Smooth muscle cell (in vitro differentiated cells): ENCODE measurements around the gene GALNT17. TPM values are rescaled to one million over a fixed set of nuclear protein-coding genes. Genes with fewer than 3 reads are reported as not detected.

Source experiments
- DNase-seq: peaks from one replicate; lab custom pipeline; 2025; ENCODE audit not compliant: unreplicated experiment; lab: John Stamatoyannopoulos, UW
- H2AFZ ChIP-seq: fragments of 200-600 bp; sonication (generic); 2 replicates; pipeline ENCODE4 v1.6.0; 2016; ENCODE audit warnings: antibody characterized with exemption, low read depth, mild to moderate bottlenecking
- H3F3A ChIP-seq: fragments of 200-600 bp; sonication (generic); 2 replicates; pipeline ENCODE4 v1.6.0; 2017; ENCODE audit warnings: antibody characterized with exemption, low read depth
- H3K27ac ChIP-seq: fragments of 200-600 bp; sonication (generic); 2 replicates; pipeline ENCODE4 v1.5.1; 2016; ENCODE audit warnings: low read depth, mild to moderate bottlenecking
- H3K27me3 ChIP-seq: fragments of 200-600 bp; sonication (generic); 2 replicates; pipeline ENCODE4 v1.6.1; 2016; ENCODE audit warnings: low read depth, mild to moderate bottlenecking
- H3K36me3 ChIP-seq: fragments of 200-600 bp; sonication (generic); 2 replicates; pipeline ENCODE4 v1.5.1; 2016; ENCODE audit warnings: low read depth
- H3K4me1 ChIP-seq: fragments of 200-600 bp; sonication (generic); 2 replicates; pipeline ENCODE4 v1.5.1; 2016; ENCODE audit warnings: low read depth
- H3K4me2 ChIP-seq: fragments of 200-600 bp; sonication (generic); 2 replicates; pipeline ENCODE4 v1.6.0; 2016; ENCODE audit warnings: mild to moderate bottlenecking
- H3K4me3 ChIP-seq: fragments of 200-600 bp; sonication (generic); 2 replicates; pipeline ENCODE4 v1.5.1; 2016; ENCODE audit warnings: mild to moderate bottlenecking
- H3K79me2 ChIP-seq: fragments of 200-600 bp; sonication (generic); 2 replicates; pipeline ENCODE4 v1.6.0; 2016; ENCODE audit warnings: low read depth, mild to moderate bottlenecking
- H3K9ac ChIP-seq: fragments of 200-600 bp; sonication (generic); 2 replicates; pipeline ENCODE4 v1.6.0; 2016; ENCODE audit warnings: low read depth
- H3K9me3 ChIP-seq: fragments of 200-600 bp; sonication (generic); replicated peaks from 2 replicates; pipeline ENCODE4 v1.5.1; 2016; ENCODE audit warnings: low read depth
- H4K20me1 ChIP-seq: fragments of 200-600 bp; sonication (generic); 2 replicates; pipeline ENCODE4 v1.6.0; 2016; ENCODE audit warnings: low read depth
- CTCF ChIP-seq: fragments of 200-600 bp; sonication (generic); IDR thresholded peaks from 2 replicates; pipeline ENCODE4 v1.5.1; 2017; ENCODE audit warnings: borderline replicate concordance, mild to moderate bottlenecking, antibody characterized with exemption; ENCODE audit not compliant: insufficient read depth, poor library complexity, severe bottlenecking
- WGBS: methylation state at CpG from one replicate; pipeline ENCODE4 v1.1.7; 2016; ENCODE audit warnings: low lambda C conversion rate; 5-methylcytosine and 5-hydroxymethylcytosine counted together
- polyA plus RNA-seq: library from polyadenylated mRNA; unstranded; fragments of >200 nt; fragmentation: Nextera tagmentation; extraction: Ambion mirVana; gene quantifications from 2 replicates; pipeline ENCODE4 v1.2.1, GENCODE V29; 2016
- total RNA-seq: library from RNA; depleted of rRNA; stranded (reverse); fragments of >200 nt; gene quantifications from 2 replicates; pipeline ENCODE4 v1.2.3, GENCODE V29; 2014

GALNT17 gene
- total and polyA plus RNA-seq, 2 experiments from 2014 or later = 0.38 to 0.45 TPM

GRCh38 chr7:71454981-71455380 is 323.0 kb downstream of the GALNT17 start:
- no peak for DNase-seq
- H3K4me1 ChIP-seq = peaks cover 16% of the 10 kb centered on the region
- no peaks in the 10 kb centered on the region for H3F3A ChIP-seq
- no peak overlapping the region for H2AFZ ChIP-seq
- H3K79me2 ChIP-seq = no peaks in the 10 kb centered on the region
- H3K27me3 ChIP-seq = no peaks in the 10 kb centered on the region
- H3K9ac ChIP-seq = no peak overlapping the region
- H3K9me3 ChIP-seq = no peaks in the 10 kb centered on the region
- H3K27ac ChIP-seq = no peak overlapping the region
- TF ChIP-seq CTCF = no peak
- H3K36me3 ChIP-seq = no peaks in the 10 kb centered on the region
- H3K4me3 ChIP-seq = no peak overlapping the region
- no peak overlapping the region for H3K4me2 ChIP-seq
- H4K20me1 ChIP-seq = no peaks in the 10 kb centered on the region

- H3K27ac ChIP-seq = no peak overlapping the region
- no peak overlapping the region for H3K9ac ChIP-seq
- DNase-seq = no peak
- no peaks in the 10 kb centered on the region for H3K9me3 ChIP-seq
- no peaks in the 10 kb centered on the region for H3K27me3 ChIP-seq
- peak overlapping the region; percentile 59 for H2AFZ ChIP-seq
- no peak overlapping the region for H3K4me3 ChIP-seq
- H3K4me1 ChIP-seq = peaks cover 22% of the 10 kb centered on the region
- no peak for TF ChIP-seq CTCF
- no peaks in the 10 kb centered on the region for H4K20me1 ChIP-seq
- no peaks in the 10 kb centered on the region for H3K36me3 ChIP-seq
- H3K79me2 ChIP-seq = no peaks in the 10 kb centered on the region
- no peaks in the 10 kb centered on the region for H3F3A ChIP-seq
- 39% methylated on average over 4 of the region's 4 CpGs for WGBS
- H3K4me2 ChIP-seq = peak overlapping the region; percentile 59
These were observed 325.1 kb downstream of the GALNT17 start for GRCh38 chr7:71457021-71457420.

GRCh38 chr7:71457846-71458590 is 326.1 kb downstream of the GALNT17 start:
- no peak for DNase-seq
- Histone ChIP-seq H3K36me3 (no peaks in the 10 kb centered on the region), H2AFZ (peak overlapping the region; percentile 59), H3K9ac (no peak overlapping the region), H3K27ac (no peak overlapping the region), H3K9me3 (no peaks in the 10 kb centered on the region), H3K4me2 (peak overlapping the region; percentile 59), H3K4me3 (no peak overlapping the region), H3K79me2 (no peaks in the 10 kb centered on the region), H3K4me1 (peaks cover 22% of the 10 kb centered on the region), H3K27me3 (no peaks in the 10 kb centered on the region), H4K20me1 (no peaks in the 10 kb centered on the region), H3F3A (no peaks in the 10 kb centered on the region)
- 62% methylated on average over 9 of the region's 9 CpGs for WGBS
- no peak for TF ChIP-seq CTCF

GRCh38 chr7:71459132-71459531 is 327.2 kb downstream of the GALNT17 start:
- H3K4me1 ChIP-seq = peaks cover 22% of the 10 kb centered on the region
- no peak overlapping the region for H3K4me3 ChIP-seq
- no peak overlapping the region for H3K4me2 ChIP-seq
- H3K27me3 ChIP-seq = no peaks in the 10 kb centered on the region
- DNase-seq = no peak
- H3K79me2 ChIP-seq = no peaks in the 10 kb centered on the region
- no peak overlapping the region for H3K9ac ChIP-seq
- no peaks in the 10 kb centered on the region for H3F3A ChIP-seq
- H3K27ac ChIP-seq = no peak overlapping the region
- no peak for TF ChIP-seq CTCF
- H2AFZ ChIP-seq = no peak overlapping the region
- no peaks in the 10 kb centered on the region for H3K36me3 ChIP-seq
- no peaks in the 10 kb centered on the region for H4K20me1 ChIP-seq
- H3K9me3 ChIP-seq = no peaks in the 10 kb centered on the region
